Renal cortical epithelial cell (primary cell): Measurements from ENCODE around the gene ZDHHC17. TPM values are rescaled to one million over a fixed set of nuclear protein-coding genes. Genes with fewer than 3 reads are reported as not detected.

Experiments used
- DNase-seq: peaks from one replicate; pipeline ENCODE4 v3.0.0-alpha.2; 2011; ENCODE audit warnings: low read depth
- total RNA-seq: library from RNA; depleted of rRNA; stranded (reverse); fragments of >200 nt; gene quantifications from 2 replicates; pipeline ENCODE4 v1.2.3, GENCODE V29; 2014

ZDHHC17 gene
- total RNA-seq, 1 donor from 2014 or later = 56.2 TPM

- peak; percentile 31 for DNase-seq
These were observed 57.1 kb downstream of the ZDHHC17 start for GRCh38 chr12:76820888-76821482.

- DNase-seq = no peak
These were observed 66.5 kb downstream of the ZDHHC17 start for GRCh38 chr12:76830436-76830835.

- DNase-seq = no peak
These were observed 72.7 kb downstream of the ZDHHC17 start for GRCh38 chr12:76836633-76837032.

- DNase-seq = no peak
These were observed 83.3 kb downstream of the ZDHHC17 start for GRCh38 chr12:76847260-76847659.

GRCh38 chr12:76848132-76848531 is 84.2 kb downstream of the ZDHHC17 start:
- no peak for DNase-seq

GRCh38 chr12:76852106-76852505 is 88.2 kb downstream of the ZDHHC17 start:
- no peak for DNase-seq

GRCh38 chr12:76855271-76855670 is 91.4 kb downstream of the ZDHHC17 start:
- no peak for DNase-seq

GRCh38 chr12:76856018-76856644 is 92.2 kb downstream of the ZDHHC17 start:
- no peak for DNase-seq

GRCh38 chr12:76859611-76860010 is 95.7 kb downstream of the ZDHHC17 start:
- DNase-seq = no peak

- DNase-seq = no peak
These were observed 96.3 kb downstream of the ZDHHC17 start for GRCh38 chr12:76860256-76860655.

GRCh38 chr12:76863005-76863670 is 99.2 kb downstream of the ZDHHC17 start:
- no peak for DNase-seq

- no peak for DNase-seq
These were observed 99.9 kb downstream of the ZDHHC17 start for GRCh38 chr12:76863837-76864236.

- no peak for DNase-seq
These were observed 101.0 kb downstream of the ZDHHC17 start for GRCh38 chr12:76864791-76865400.

GRCh38 chr12:76866151-76866567 is 102.2 kb downstream of the ZDHHC17 start:
- DNase-seq = no peak

GRCh38 chr12:76866726-76867125 is 102.8 kb downstream of the ZDHHC17 start:
- peak; percentile 71 for DNase-seq

- no peak for DNase-seq
These were observed 107.2 kb downstream of the ZDHHC17 start for GRCh38 chr12:76871082-76871481.

GRCh38 chr12:76871742-76872141 is 107.8 kb downstream of the ZDHHC17 start:
- DNase-seq = no peak

- no peak for DNase-seq
These were observed 108.5 kb downstream of the ZDHHC17 start for GRCh38 chr12:76872415-76872814.

- DNase-seq = no peak
These were observed 110.1 kb downstream of the ZDHHC17 start for GRCh38 chr12:76874027-76874426.

GRCh38 chr12:76874491-76875190 is 110.7 kb downstream of the ZDHHC17 start:
- DNase-seq = no peak

- no peak for DNase-seq
These were observed 112.8 kb downstream of the ZDHHC17 start for GRCh38 chr12:76876696-76877229.
